Activated naive CD8-positive, alpha-beta T cell treated with anti-CD3 and anti-CD28 coated beads for 36 hours (primary cell): ENCODE data around the gene RCE1. TPM values are rescaled to one million over a fixed set of nuclear protein-coding genes. Genes with fewer than 3 reads are reported as not detected.

Source experiments
- DNase-seq: peaks from one replicate; pipeline ENCODE4 v3.0.0; 2021
- H3K27ac Mint-ChIP-seq: one replicate; pipeline ENCODE4 v1.8.0; 2022; ENCODE audit warnings: mild to moderate bottlenecking, moderate library complexity, mixed read lengths
- H3K27me3 Mint-ChIP-seq: one replicate; pipeline ENCODE4 v1.8.0; 2022; ENCODE audit warnings: mild to moderate bottlenecking, mixed read lengths
- H3K36me3 Mint-ChIP-seq: one replicate; pipeline ENCODE4 v1.8.0; 2021; ENCODE audit warnings: mild to moderate bottlenecking, mixed read lengths
- H3K4me1 Mint-ChIP-seq: one replicate; pipeline ENCODE4 v1.8.0; 2021; ENCODE audit warnings: mixed read lengths
- H3K4me3 Mint-ChIP-seq: one replicate; pipeline ENCODE4 v1.8.0; 2022; ENCODE audit warnings: mild to moderate bottlenecking, moderate library complexity, mixed read lengths
- H3K9me3 Mint-ChIP-seq: one replicate; pipeline ENCODE4 v1.8.0; 2022; ENCODE audit warnings: mixed read lengths
- total RNA-seq, 2 experiments: library from RNA; stranded (reverse); gene quantifications; one replicate each; pipeline ENCODE4 v1.2.3, GENCODE V29; 2021

The RCE1 gene
- total RNA-seq, 2 experiments from 2014 or later = 26.8 to 31.1 TPM

DNA sequence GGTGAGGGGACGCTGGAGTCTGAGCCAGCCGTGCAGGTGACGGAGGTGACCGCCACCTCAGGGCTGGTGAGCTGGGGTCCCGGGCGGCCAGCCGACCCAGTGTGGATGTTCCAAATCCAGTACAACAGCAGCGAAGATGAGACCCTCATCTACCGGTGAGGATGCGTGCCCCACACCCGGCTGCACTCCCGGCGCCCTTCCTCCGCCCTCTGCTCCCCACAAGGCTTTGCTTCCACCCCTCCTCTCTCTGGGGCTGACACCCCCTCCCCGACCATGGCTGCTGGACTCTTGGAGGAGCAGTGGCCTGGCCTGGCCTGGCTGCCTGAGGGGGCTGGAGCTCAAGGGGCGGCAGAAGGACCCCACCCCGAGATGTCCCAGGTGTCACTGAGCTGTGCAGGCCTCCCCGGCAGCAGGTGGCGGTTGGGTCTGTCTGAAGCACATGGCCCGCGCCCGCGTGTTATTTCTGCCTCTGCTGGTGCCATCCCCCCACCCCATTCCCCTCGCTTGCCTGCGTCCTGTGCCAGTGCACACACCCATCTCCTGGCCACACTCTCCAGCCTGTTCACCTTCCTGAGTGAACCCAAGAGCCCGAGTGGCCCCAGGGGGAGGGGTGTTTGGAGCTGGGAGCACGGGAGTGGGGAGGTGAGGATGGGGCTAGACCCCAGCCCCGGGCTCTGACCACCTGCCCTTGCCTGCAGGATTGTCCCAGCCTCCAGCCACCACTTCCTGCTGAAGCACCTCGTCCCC lies 15.9 kb downstream of the RCE1 start:
- Mint-ChIP-seq H3K27ac (no peak overlapping the region), H3K4me1 (peaks cover 2% of the 10 kb centered on the region), H3K36me3 (peaks cover 2% of the 10 kb centered on the region), H3K27me3 (no peaks in the 10 kb centered on the region), H3K9me3 (no peaks in the 10 kb centered on the region), H3K4me3 (no peak overlapping the region)
- no peak for DNase-seq

DNA sequence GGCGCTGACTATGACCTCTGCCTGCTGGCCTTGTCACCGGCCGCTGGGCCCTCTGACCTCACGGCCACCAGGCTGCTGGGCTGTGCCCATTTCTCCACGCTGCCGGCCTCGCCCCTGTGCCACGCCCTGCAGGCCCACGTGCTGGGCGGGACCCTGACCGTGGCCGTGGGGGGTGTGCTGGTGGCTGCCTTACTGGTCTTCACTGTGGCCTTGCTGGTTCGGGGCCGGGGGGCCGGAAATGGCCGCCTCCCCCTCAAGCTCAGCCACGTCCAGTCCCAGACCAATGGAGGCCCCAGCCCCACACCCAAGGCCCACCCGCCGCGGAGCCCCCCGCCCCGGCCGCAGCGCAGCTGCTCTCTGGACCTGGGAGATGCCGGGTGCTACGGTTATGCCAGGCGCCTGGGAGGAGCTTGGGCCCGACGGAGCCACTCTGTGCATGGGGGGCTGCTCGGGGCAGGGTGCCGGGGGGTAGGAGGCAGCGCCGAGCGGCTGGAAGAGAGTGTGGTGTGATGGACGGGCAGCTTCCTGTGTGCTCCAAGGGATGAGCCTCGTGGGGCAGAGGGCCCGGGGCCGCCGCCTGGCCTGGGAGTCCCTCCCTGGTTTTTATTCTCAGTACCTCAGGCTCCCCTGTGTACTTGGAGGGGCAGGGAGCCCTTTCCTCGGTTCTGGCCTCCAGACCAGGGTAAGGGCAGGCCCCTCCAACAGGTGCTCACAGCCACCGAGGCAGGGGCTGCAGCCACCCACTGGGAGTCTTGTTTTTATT lies 16.6 kb downstream of the RCE1 start:
- Mint-ChIP-seq H3K36me3 (peaks cover 2% of the 10 kb centered on the region), H3K4me3 (no peak overlapping the region), H3K27ac (no peak overlapping the region), H3K27me3 (no peaks in the 10 kb centered on the region), H3K9me3 (no peaks in the 10 kb centered on the region), H3K4me1 (peaks cover 2% of the 10 kb centered on the region)
- DNase-seq = no peak

DNA sequence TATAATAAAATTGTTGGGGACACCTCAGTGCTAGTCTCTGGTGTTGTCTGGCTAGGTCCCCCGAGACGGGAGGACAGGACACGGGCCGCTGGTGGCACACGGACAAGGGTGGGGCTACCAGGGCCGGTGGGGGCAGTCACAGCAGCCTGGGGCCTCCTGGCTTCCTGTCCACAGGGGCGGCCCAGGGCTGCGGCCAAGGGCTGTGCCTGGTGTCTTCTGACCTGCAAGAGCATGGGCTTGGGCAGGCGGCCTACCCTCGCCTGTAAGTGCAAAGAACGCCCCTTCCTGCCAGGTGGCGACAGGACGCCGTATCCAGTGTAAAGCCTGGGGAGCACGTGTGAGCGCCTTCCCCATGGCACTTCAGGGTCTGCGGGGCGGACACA lies 17.2 kb downstream of the RCE1 start:
- H3K36me3 Mint-ChIP-seq = peaks cover 2% of the 10 kb centered on the region
- H3K4me3 Mint-ChIP-seq = no peak overlapping the region
- no peak for DNase-seq
- H3K4me1 Mint-ChIP-seq = peaks cover 2% of the 10 kb centered on the region
- no peaks in the 10 kb centered on the region for H3K27me3 Mint-ChIP-seq
- no peaks in the 10 kb centered on the region for H3K9me3 Mint-ChIP-seq
- no peak overlapping the region for H3K27ac Mint-ChIP-seq

DNA sequence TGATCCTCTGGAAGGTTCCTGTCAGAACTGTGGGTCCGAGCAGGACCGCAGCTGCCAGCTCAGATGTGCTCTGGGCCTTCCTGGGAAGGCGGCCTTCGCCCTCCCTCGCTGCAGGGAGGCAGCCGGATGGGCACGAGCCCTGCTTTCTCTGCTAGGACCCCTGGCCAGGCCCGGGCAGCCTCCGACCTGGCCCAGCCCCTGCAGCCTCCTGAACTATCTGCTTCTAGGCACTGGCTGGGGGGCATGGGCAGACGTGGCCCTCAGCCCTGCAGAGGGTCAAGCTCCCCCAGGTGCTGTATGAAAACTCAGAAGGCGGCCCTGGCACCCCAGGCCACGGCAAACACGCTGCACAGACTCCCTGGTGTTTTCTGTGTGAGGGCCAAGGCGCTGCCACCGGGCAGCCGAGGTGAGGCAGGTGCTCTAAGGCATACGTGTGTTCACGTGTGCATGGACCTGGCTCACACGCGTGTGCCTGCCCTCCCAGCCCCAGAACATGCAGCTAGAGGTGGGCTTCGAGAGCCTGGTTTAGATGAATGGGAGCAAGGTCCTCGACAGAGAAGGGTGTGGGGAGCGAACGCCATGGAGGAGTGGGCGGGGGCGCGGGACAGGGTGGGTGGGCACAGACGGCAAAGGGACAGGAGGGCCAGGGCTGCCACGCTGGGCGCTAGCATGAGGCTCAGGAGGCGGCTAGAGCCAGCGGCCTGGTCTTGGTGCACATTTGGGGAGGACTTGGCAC lies 18.0 kb downstream of the RCE1 start:
- Mint-ChIP-seq H3K4me3 (peak overlapping the region; percentile 29), H3K9me3 (no peaks in the 10 kb centered on the region)

DNA sequence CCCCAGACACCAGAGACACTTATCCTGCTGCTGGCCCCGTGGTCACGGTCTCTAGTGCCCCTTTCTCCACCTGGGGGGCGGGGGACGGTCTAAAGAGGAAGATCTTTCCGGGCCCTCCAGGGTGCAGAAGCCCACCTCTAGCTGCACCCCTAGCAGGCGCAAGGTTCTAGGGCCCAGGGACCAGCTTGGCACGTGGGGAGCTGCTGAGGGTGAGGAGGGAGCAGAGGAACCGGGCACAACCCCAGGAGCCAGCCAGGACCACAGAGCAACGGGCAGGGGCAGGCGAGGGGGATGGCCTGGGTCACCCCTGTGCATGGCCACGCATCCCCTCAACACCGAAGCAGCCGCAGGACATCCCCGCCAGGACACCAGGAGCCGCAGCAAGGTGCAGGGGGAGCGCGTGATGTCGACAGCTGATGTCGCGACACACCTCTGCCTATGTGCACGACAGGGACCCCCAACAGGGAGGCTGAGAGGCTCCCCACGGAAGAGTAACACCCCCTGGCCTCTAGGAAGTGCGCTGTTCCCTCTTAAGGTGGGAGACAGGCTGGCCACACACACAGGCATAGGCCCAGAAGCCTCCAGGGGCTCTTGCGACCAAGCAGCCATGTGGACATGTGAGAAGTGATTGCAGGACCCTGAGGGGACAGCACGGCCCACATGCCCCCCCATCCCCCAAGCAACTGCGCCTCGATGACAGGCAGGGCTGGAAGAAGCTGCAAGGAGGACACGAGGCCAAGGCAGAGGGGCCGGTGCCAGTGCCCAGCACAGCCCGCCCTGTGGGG lies 18.7 kb downstream of the RCE1 start:
- Mint-ChIP-seq H3K36me3 (no peaks in the 10 kb centered on the region), H3K9me3 (no peaks in the 10 kb centered on the region), H3K27ac (no peak overlapping the region), H3K4me3 (no peak overlapping the region), H3K27me3 (no peaks in the 10 kb centered on the region), H3K4me1 (no peaks in the 10 kb centered on the region)
- no peak for DNase-seq

More for the DNA sequence above, 18.0 kb downstream of the RCE1 start:
- no peak for DNase-seq
- H3K27ac Mint-ChIP-seq = no peak overlapping the region
- peaks cover 2% of the 10 kb centered on the region for H3K36me3 Mint-ChIP-seq
- no peaks in the 10 kb centered on the region for H3K27me3 Mint-ChIP-seq
- H3K4me1 Mint-ChIP-seq = no peaks in the 10 kb centered on the region

DNA sequence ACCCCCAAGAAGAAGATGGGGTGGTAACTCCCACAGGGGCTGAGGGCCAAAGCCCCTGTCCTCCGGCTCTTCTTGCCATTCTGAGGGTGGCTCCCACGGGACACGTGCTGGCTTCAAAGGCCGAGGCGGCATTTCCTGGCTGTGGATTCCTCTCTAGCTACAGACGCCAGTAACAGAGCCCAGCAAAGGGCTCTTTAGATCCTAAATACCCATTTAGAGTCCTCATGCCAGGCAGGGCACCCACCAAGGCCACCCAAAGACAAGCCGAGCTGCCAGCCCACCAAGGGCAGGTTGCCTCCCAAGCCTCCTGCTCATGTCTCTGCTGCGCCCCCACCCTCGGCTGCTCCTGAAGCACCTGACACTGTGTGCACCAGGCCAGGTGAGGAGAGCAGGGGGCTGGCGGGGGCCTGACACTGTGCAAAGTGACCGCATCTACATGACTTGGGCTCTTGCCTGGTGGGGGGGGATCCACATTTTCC lies 19.4 kb downstream of the RCE1 start:
- no peaks in the 10 kb centered on the region for H3K27me3 Mint-ChIP-seq
- H3K9me3 Mint-ChIP-seq = no peaks in the 10 kb centered on the region
- H3K27ac Mint-ChIP-seq = no peak overlapping the region
- H3K4me1 Mint-ChIP-seq = no peaks in the 10 kb centered on the region
- no peaks in the 10 kb centered on the region for H3K36me3 Mint-ChIP-seq
- no peak overlapping the region for H3K4me3 Mint-ChIP-seq
- no peak for DNase-seq

DNA sequence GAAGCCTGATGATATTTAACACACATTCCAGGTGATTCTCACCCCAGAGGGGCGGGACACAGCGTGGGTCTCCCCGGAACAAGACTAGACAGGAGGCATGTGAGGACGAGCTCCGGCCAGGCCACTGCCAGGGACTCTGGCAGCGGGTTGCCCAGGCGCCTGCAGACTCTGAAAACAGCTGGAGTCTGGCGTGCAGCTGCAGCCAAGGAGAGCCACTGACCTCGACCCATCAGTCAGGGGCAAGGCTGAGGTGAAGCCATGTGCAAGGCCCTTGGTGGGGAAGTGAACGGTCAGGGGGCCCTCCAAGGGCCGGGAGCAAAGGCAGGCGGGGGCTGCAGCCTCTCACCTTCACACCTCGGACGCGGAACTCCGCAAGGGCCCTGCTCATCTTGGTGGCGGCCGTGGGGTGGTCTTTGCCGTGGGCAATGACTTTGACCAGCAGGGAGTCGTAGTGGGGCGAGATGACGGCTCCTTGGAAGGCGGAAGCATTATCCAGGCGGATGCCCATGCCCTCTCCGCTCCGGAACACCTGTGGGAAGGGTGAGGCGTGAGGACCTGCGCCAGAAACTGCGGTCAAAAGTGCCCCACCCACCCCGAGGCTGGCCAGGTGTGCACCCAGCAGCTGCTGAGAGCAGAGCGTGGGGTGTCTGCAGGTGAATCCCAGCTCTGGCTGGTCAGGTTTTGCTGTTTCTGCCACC lies 20.3 kb downstream of the RCE1 start:
- no peak for DNase-seq
- Mint-ChIP-seq H3K4me1 (peaks cover 2% of the 10 kb centered on the region), H3K36me3 (no peaks in the 10 kb centered on the region), H3K27me3 (no peaks in the 10 kb centered on the region), H3K27ac (no peak overlapping the region), H3K9me3 (no peaks in the 10 kb centered on the region), H3K4me3 (no peak overlapping the region)

DNA sequence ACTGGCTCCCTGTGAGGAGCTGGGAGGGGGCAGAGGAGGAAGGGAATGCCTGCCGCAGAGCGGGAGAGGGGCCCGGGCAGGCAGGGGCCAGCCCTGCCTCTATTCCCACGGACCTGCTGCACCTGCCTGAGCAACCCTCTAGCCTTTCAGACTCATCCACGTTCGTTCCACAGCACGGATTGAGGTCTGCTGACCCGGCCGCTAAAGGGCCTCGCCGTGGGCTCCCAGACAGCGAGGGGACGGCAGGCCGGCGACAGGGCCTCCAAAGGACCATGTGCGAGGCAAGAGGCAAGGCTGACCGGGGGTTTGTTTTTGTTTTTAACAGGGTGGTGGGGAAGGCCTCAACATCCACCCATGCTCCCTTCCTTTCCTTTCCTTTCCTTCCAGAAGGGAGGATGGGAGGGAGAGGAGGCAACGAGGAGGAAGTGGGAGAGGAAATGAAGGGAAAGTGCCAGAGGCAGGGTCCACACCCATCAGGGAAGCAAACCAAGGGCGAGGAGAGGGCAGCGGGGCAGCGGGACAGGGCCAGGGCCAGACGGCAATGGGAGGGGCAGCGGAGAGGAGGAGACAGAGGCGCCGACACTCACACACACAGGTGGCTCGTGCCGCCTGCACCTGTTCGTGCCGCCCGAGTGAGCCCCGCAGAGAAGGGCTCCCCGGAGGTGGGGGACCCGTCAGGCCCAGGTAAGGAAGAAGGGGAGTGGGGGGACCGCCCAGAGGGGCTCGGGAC lies 21.1 kb downstream of the RCE1 start:
- H3K9me3 Mint-ChIP-seq = no peaks in the 10 kb centered on the region
- no peak overlapping the region for H3K27ac Mint-ChIP-seq
- H3K4me1 Mint-ChIP-seq = peaks cover 5% of the 10 kb centered on the region
- DNase-seq = no peak
- no peaks in the 10 kb centered on the region for H3K36me3 Mint-ChIP-seq
- H3K4me3 Mint-ChIP-seq = no peak overlapping the region
- no peaks in the 10 kb centered on the region for H3K27me3 Mint-ChIP-seq

DNA sequence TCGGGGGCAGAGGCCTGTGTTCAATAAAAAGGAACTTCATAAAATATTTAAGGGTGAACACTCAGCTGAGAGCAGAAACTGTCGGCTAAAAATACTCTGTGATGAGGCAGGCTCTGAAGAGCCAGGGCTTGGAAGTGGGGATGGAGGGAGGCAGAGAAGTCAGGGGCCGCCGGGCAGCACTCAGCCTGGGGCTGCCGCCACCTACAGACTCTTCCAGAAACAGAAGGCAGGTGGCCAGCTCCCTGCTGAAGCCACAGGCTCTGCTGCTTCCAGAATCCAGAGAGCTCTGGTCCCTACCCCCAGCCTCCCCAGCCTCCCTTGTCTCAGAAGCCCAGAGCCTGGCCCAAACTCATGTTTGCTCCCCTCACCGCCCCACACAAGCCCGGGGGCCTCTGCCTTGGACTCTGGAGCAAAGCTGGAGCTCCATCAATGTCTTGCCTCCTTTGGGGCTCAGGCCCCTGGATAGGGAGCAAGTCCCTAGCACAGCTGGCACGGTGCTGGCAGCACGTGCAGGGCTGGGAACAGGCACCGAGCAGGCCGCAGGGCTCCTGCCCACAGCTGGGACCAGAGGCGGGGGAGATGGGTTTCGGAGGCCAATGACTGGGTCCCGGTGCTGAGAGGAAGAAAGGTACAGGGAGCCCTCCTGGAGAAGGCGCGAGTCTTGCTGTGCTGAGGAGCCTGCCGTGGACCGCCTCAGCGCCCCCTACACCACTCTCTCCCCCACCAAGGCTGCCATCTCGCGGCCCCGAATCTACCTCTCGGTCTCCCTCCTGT lies 21.9 kb downstream of the RCE1 start:
- no peaks in the 10 kb centered on the region for H3K27me3 Mint-ChIP-seq
- H3K4me1 Mint-ChIP-seq = peaks cover 8% of the 10 kb centered on the region

DNA sequence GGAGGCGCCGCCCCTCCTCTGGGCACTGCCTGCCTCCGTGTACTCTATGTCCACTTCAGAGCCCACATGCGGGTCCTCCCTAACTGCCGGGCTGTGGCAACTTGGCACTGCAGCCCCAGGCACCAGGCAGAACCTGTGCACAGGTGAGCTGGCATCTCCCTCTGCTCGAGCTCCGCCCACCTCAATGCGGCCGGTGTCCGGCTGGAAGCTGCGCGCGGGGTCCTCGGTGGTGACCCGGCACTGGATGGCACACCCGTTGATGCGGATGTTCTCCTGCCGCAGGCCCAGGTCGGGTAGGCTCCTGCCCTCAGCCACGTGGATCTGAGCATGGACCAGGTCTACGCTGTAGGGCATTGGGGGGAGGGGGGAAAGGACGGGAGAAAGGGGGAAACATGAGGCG lies 22.8 kb downstream of the RCE1 start:
- Mint-ChIP-seq H3K9me3 (no peaks in the 10 kb centered on the region), H3K4me3 (no peak overlapping the region), H3K4me1 (peaks cover 8% of the 10 kb centered on the region), H3K27ac (no peak overlapping the region), H3K36me3 (no peaks in the 10 kb centered on the region), H3K27me3 (no peaks in the 10 kb centered on the region)
- no peak for DNase-seq

More for the DNA sequence above, 21.9 kb downstream of the RCE1 start:
- Mint-ChIP-seq H3K4me3 (no peak overlapping the region), H3K27ac (no peak overlapping the region), H3K36me3 (no peaks in the 10 kb centered on the region), H3K9me3 (no peaks in the 10 kb centered on the region)
- no peak for DNase-seq

DNA sequence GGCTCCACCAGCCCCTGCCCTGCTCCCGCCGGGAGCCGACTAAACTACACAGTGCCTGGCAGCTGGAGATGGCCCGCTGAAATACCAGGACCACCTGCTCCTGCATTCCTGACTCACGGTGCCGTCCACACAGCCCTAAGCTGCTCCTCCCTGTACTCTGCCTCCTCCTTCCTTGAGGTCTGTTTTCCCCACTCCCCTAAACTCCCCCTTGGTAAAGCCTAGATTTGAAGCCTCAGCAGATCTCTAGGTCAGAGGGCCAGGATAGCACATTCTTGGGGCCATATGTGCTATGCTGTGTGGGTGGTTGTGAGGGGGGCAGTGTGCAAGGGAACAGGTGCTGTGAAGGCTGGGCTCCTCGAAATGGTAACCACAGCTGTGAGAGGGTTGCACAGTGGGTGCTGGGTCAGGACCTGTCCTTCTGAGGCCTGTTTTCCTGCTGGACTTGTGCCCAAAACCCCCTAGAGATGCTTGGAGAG lies 23.3 kb downstream of the RCE1 start:
- no peaks in the 10 kb centered on the region for H3K36me3 Mint-ChIP-seq
- no peaks in the 10 kb centered on the region for H3K27me3 Mint-ChIP-seq
- DNase-seq = no peak
- no peak overlapping the region for H3K27ac Mint-ChIP-seq
- H3K9me3 Mint-ChIP-seq = no peaks in the 10 kb centered on the region
- peaks cover 8% of the 10 kb centered on the region for H3K4me1 Mint-ChIP-seq
- no peak overlapping the region for H3K4me3 Mint-ChIP-seq

DNA sequence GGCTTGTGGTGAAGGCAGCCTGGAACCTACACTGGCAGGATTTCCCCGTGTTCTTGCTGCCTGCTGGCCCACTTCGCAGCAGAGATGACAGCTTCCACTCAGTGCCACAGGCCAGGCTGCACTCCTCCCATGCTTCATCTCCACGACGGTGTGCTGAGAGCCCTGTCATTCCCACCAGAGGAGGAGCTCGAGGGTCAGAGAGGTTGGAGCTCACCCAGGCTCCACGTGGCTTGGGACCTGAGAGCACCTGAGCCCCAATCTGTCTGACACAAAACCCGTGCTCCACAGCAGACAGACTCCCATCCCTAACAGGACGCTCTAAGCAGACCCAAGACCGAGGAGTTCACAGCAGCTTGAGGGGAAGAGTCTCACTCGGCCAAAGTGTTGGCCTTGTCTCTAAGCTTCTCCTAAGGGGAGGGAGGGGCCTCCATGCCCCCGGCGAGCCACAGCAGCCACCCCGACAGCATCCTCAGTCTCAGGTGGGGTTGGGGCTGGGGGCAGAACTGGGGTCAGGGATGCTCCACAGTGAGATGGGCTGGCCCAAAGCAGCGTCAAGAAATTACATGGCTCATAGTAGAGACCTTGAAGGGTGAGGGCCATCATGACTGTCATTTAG lies 24.3 kb downstream of the RCE1 start:
- no peaks in the 10 kb centered on the region for H3K27me3 Mint-ChIP-seq
- DNase-seq = no peak
- no peak overlapping the region for H3K27ac Mint-ChIP-seq
- H3K4me3 Mint-ChIP-seq = no peak overlapping the region
- H3K4me1 Mint-ChIP-seq = peaks cover 8% of the 10 kb centered on the region
- no peaks in the 10 kb centered on the region for H3K36me3 Mint-ChIP-seq
- no peaks in the 10 kb centered on the region for H3K9me3 Mint-ChIP-seq
